HG03039 (cell line): ENCODE data around the gene TPSG1.
"Not testable (repeated sequence)": the region's sequence is repeated elsewhere in the genome, so short reads cannot be mapped to it uniquely, and the experiment has no call there.

Source experiments
- ATAC-seq: cut with Tn5 transposase; IDR thresholded peaks from one replicate; pipeline ENCODE4 v1.9.1; 2021; ENCODE audit warnings: mild to moderate bottlenecking, moderate library complexity; ENCODE audit not compliant: unreplicated experiment

TPSG1 gene

GRCh38 chr16:1225051-1225451 is at the start of gene TPSG1:
TPSG1 (minus strand) TSS chr16:1225268; CDS start chr16:1225252, 16 bp downstream.
- ATAC-seq = no peak

- ATAC-seq = no peak
Measured at GRCh38 chr16:1274767-1275166, 49.7 kb upstream of the TPSG1 start.

- no peak for ATAC-seq
Measured at GRCh38 chr16:1273816-1274215, 48.7 kb upstream of the TPSG1 start.

DNA sequence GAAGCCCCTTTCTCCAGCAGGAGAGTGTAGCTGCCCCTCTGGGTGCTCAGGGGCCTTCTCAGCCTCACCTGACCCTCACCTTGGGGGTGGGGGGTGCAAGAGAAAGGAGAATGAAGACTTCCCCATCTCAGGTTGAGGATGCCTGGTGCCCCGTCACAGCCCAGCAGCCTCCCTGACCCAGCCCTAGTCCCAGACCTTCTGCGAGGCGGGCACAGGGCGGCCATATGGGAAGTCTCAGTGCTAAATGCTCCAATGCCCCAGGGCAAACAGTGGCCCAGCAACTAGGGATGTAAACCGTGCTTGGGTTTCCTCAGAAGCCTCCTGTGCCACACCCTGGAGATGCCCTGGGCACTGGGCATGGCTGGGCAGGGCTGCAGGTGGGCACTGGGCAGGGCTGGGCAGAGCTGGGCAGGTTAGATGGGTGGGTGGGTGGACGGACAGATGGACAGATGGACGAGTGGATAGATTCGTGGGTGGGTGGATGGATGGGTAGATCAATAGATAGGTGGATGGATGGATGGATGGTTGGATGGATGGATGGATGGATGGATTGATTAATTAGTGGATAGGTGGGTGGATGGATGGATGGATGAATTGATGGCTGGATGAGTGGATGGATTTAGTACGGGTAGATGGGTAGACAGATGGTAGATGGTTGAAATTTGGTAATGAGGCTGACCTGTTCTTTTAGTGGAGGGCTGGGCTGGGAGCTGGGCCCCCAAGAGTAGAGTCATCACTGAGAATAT is 47.6 kb upstream of the TPSG1 start:
- no peak for ATAC-seq

- ATAC-seq = not testable (repeated sequence)
Measured at GRCh38 chr16:1271724-1272413, 46.8 kb upstream of the TPSG1 start.

DNA sequence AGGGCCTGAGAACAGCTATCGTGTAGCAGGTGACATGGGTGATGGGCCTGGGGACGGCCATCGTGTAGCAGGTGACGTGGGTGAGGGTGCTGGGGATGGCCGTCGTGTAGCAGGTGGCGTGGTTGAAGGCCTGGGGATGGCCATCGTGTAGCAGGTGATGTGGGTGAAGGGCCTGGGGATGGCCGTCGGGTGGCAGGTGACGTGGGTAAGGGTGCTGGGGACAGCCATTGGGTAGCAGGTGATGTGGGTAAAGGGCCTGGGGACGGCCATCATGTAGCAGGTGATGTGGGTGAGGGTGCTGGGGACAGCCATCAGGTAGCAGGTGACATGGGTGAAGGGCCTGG is 46.3 kb upstream of the TPSG1 start:
- no peak for ATAC-seq

DNA sequence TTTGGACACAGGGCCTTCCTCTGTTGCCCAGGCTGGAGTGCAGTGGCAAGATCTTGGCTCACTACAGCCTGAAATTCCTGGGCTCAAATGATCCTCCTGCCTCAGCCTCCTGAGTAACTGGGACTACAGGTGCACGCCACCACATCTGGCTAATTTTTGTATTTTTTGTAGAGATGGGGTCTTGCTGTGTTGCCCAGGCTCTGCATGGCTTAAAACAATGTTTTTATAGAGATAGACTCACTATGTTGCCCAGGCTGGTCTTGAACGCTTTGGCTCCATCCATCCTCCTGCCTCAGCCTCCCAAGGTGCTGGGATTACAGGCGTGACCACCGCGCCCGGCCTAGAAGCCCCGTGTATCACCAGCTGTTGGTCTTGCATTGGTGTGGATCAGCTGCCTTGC is 44.4 kb upstream of the TPSG1 start:
- ATAC-seq = not testable (repeated sequence)

DNA sequence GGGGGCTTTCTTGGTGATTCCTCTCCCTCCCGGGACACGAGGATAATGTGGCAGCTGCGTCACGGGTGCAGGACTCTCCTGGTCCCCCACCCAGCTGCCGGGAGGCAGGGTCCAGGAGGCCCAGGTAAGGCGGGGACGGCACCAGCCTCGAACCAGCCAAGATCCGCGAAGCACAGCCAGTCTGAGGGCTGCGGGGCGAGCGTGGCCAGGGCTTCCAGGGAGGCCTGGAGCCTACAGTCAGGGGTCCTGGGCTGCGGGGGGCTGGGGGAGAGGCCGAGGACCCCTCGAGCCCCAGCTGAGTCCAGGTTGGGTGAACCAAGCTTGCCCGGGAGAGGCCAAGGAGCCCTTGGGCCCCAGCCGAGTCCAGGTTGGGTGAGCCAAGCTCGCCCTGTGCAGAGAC is 40.8 kb upstream of the TPSG1 start:
- ATAC-seq = no peak

GRCh38 chr16:1265090-1265630 is 40.1 kb upstream of the TPSG1 start:
- no peak for ATAC-seq

- ATAC-seq = no peak
Measured at GRCh38 chr16:1264345-1265089, 39.4 kb upstream of the TPSG1 start.

DNA sequence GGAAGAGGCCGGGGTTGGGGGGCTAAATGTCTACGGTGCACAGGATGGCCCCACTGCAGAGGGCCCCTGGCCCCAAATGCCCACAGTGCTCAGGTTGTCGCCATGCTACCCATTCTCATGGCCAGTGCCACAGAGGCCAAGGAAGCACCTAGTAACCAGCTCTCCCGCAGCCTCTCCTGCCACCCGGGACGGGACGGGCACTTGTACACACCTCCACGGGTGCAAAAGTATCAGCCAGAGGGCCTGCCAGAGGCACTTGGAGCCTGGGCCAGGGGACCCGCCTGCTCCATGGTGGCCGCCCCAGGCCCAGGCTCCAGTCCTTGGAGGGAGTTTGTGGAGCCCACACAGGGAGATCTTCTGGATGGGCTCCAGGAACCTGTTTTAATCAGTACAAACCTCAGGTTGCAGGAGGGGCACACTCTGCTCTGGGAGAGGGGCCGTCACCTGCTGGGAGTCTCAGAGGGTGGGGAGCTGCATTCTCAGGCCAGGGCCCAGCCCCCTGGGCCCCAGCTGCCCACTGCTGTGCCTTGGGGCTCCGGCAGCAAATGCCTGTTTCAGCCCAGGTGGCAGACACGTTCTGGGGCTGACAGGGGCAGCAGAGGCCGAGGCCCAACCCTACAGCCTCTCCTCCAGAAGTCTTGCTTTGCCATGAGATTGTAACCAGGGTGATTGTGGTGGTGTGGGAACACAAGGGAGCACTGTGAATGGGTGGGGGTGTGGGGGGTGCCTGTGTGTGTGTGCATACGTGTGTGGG is 38.7 kb upstream of the TPSG1 start:
- ATAC-seq = no peak

DNA sequence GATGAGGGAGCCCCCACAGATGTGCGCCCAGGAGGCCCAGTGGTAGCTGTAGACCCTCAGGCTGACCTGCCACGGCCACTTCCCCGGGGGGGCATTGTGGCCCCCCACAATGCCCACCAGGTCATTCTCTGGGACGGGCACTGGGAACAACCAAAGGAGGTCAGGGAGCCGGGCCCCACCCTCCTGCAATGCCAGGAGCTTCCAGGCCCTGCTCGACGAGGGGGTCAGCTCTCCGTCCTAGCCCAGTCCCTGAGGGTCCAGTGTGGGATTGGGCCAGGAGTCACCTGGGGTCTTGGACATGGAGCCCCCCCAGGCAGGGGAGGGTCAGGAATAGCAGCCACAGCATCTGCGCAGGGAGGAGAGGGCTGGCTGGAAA is 37.8 kb upstream of the TPSG1 start:
- no peak for ATAC-seq

- ATAC-seq = no peak
Measured at GRCh38 chr16:1262210-1262845, 37.3 kb upstream of the TPSG1 start.

DNA sequence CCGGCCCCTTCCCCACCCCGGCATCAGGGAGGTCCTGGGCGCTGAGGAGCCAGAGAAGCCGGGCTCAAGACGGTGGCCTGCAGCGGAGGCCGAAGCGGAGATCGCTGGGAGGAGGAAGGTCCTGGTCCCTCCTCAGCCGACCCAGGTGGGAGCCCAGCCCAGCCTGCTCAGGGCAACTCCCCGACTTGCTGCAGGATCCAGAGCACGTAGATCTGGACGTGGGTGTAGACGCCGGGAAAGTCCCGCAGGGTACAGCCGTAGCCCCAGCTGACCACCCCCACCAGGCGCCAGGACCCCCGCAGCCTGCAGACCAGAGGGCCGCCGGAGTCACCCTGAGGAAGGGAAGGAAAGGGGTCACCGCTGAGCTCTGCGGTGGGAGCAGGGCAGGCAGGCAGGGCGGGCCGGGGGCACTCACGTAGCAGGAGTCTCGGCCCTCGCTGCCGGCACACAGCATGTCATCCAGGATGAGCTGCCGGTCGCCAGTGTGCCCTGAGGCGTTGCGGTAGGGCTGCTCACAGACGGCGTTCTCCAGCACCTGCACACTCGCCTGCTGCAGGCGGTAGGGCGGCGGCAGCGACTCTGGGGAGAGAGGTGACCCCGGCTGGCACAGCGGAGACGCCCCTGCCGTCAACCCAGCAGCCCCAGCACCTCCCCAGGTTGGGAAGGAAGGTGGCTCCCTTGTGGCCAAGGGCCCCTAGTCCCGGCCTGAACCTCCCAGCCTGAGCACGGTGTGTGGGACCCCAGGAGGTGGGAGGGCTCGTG is 36.2 kb upstream of the TPSG1 start:
- no peak for ATAC-seq

DNA sequence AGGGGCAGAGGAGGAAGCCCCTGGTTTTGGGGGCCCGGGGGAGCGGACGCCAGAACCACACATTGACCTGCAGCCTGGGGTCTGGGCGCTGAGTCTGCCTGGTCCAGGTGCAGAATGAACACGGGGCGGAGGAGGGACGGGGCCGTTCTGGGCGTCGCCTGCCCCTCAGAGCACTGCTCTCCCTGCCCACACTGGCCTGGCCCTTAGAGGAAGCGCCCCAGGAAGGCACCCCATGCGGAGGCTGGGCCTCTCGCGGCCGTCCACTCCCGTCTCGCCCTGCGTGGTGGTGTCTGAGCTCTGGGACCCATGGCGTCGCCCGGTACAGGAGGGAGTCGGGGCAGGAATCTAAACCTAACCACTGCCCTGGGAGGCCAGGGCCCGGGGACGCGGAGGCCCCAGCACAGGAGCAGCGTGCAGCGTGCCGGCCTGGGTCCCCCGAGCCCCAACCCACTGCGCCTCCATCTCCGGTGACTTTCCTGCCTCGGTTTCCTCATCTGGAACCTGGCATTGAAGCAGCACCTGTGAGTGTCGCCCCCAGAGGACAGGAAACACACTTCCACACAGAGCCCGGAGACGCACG is 35.1 kb upstream of the TPSG1 start:
- no peak for ATAC-seq

- no peak for ATAC-seq
Measured at GRCh38 chr16:1259760-1260068, 34.6 kb upstream of the TPSG1 start.

DNA sequence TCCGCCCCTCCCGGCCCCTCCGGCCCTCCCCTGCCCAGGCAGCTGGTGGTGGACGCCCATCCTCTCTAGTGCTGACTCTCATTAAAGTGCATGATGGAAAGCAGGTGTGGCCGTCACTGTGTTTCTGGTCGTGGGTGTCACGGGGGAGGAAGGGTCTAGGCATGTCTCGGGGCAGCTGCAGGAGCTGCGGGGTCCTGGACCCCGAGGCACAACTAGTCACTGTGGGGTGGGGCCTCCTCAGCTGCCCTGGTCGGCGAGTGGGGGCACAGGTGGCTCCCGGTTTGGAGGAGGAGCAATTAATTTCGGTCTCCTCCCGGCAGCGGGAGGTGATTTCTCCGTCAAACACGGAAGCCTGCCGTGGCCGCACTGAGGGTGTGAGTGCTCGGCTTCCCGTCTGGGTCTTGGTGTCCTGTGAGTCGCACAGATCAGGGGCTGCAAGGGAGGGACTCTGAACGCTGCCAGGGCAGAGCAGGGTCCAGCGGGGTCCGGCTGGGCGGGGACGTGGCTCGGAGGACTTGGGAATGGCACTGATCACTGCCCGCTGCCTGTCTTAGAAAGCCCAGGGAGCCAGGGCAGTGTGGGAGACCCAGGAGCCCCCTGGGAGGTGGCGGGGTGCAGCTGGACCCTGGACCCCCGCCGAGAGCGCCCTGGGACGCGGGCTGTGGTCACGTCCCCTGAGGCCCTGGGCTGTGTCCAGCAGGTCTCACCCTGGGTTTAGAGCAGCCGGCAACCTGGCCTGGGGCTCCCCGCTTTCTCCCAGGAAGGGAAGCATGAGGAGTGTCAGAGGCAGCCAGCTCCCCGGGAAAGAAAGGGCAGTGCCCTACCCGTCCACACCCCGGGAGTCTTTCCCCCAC is 34.1 kb upstream of the TPSG1 start:
- ATAC-seq = no peak

DNA sequence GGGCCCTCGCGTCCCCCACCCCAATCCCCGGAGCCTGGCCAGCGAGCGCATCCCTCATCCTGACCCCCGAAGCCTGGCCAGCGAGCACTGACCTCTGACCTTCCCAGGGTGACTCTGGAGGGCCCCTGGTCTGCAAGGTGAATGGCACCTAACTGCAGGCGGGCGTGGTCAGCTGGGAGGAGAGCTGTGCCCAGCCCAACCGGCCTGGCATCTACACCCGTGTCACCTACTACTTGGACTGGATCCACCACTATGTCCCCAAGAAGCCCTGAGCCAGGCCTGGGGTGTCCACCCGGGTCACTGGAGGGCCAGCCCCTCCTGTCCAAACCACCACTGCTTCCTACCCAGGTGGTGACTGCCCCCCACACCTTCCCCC is 33.1 kb upstream of the TPSG1 start:
- no peak for ATAC-seq
